KOPT-K1 (cell line): ENCODE data around the gene TMEM182.

Source experiments
- H3K27ac ChIP-seq: fragments of 200-600 bp; sonication (generic); 2 replicates; pipeline ENCODE4 v1.5.1; 2016; ENCODE audit warnings: antibody characterized with exemption, mild to moderate bottlenecking, low read depth, low read length; ENCODE audit not compliant: poor library complexity, severe bottlenecking
- H3K36me3 ChIP-seq: fragments of 200-600 bp; sonication (generic); 2 replicates; pipeline ENCODE4 v1.5.1; 2017; ENCODE audit warnings: antibody characterized with exemption, mild to moderate bottlenecking, low read length, moderate library complexity; ENCODE audit not compliant: insufficient read depth
- H3K9me3 ChIP-seq: fragments of 200-600 bp; sonication (generic); 2 replicates; pipeline ENCODE4 v1.5.1; 2017; ENCODE audit warnings: antibody characterized with exemption, low read length, mild to moderate bottlenecking; ENCODE audit not compliant: insufficient read depth, poor library complexity, severe bottlenecking

The TMEM182 gene

DNA sequence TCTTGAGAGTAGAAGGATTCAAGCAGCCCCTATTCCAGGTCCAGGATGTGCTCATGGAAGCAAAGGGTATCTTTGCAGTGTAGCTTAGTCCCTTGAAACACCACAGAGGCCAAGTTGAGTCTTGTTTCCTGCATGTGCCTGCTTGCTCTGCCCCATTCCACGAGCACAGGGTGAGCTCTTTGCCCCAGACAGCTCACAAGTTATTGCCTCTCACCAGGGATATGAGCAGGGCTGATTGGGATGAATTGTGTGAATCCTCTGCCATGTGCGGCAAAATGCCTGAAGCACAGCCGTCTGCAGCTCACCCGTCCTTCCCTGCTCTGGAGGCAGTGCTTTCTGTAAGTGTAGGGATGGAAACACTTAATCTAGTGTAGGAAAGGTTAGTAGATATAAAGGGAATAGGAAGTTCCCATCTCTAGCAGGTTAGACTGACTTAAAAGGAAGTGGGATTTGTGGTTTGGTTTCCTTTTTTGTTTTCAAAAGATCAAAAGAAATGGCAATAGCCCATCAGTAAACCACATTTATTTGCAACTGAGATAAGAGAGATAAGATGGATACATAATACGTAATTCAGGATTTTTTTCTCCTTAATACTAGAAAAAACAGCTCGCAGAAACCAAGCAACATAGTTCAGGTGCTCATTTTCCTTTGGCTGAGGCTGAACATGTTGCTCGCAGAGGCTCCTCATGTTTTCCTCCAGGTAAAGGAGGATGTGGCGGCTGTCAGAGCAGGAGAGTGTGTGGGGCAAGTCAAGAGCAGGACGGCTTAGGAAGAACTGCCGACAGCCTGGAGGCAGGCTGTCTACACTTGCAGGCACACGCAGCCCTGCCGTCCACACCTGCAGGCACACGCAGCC, 41.4 kb downstream of the TMEM182 start:
- Histone ChIP-seq H3K9me3 (peaks cover 48% of the 10 kb centered on the region), H3K27ac (no peak overlapping the region), H3K36me3 (peaks cover 11% of the 10 kb centered on the region; the same call in 1 of the 2 replicates)

DNA sequence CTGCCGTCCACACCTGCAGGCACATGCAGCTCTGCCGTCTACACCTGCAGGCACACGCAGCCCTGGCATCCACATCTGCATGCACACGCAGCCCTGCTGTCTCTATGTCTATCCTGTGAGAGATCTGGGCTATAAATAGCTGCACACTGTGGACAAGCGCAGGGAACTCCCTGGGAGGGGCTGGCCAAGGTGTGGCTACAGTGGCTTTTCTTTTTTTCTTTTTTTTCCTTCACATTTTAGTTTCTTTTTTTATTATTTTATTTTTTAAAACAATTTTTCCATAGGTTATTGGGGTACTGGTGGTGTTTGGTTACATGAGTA, 42.0 kb downstream of the TMEM182 start:
- Histone ChIP-seq H3K27ac (no peak overlapping the region), H3K9me3 (peaks cover 47% of the 10 kb centered on the region)

DNA sequence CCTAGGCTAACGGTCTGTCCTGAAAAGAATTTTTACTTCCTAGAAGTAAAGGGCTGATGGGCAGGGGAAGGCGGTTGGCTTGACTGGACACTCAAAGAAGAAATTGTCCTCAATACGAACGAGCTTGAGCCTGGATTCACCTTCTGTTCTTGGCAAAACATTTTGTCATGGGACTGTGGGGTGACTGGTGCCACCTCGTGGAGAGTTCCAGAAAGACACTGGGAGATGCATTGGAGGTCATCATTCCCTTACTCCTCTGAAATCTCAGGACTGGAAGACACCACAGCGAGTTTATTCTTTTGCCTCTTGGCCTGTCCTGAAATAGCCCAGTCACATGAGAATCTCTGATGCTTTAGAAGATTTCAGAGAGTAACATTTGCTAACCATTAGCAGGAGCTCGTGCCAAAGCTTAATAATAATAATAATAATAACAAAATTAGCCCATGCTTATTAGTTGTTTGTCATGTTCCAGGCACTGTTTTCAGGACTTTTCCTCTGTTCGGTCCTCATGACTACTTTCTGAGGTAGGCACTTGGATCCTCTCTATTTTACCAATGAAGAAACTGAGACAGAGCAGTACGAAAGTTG, 44.5 kb downstream of the TMEM182 start:
- no peak overlapping the region for H3K27ac ChIP-seq
- H3K9me3 ChIP-seq, result peaks cover 24% of the 10 kb centered on the region
- H3K36me3 ChIP-seq, result no peaks in the 10 kb centered on the region

More for the DNA sequence above, 42.0 kb downstream of the TMEM182 start:
- H3K36me3 ChIP-seq, result peaks cover 8% of the 10 kb centered on the region; the same call in 1 of the 2 replicates

DNA sequence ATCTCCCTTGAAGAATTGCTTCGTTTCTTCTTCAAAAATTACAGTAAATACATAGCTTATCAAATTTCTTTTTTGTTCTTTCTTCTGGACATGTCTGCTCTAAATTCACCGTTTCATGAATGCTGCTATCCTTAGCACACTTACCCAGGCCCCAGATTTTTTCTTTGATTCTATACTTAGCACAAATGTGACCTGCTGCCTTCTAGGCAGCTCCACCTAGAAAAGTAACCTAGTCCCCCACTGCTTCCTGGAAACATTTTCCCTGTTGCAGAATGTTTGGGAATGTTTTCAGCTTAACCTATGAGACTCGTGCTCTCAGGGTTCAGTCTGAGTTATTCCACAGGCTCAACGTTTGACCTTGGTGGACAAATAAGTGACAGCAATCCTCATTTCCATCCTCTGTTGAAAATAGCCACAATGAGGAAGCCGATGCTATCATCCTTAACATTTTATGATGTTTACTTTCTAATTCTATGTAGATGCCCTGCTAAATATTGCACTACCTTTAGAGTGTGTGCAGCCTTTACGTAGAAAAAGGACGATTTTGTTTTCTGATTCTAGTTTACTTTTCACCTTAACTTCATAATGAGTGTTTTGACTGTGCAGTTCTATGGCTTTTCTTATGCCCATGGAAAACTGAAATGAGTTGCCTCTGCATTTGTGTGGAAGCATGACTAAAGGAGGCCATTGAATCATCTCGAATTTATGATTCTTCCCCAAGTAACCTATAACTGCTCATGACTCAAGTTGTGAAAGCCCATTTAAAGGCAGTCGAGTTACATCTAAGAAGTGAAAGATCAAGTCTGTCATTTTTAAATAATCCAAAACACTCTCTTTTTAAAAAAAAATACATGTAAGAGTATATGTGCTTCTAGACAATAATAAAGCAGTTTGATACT, 47.7 kb downstream of the TMEM182 start:
- no peaks in the 10 kb centered on the region for H3K36me3 ChIP-seq
- no peak overlapping the region for H3K27ac ChIP-seq

DNA sequence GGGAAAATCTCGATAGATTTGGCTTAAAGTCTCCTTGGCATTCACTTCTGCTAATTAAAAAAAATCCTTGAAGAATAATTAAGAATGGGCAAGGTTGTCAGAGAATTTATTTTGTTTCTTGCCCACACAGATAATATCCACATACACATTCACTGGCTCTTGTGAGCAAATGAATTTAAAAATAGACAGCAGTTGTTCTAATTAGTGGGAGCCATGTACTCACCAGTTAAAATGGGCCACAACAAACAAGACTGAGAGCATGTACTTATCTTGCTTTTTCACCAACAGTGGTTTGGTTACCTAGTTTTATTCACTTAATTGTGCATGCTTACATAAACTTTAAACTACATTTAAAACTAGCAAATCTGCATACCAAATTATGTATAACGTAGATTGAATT, 53.5 kb downstream of the TMEM182 start:
- Histone ChIP-seq H3K36me3 (no peaks in the 10 kb centered on the region), H3K27ac (no peak overlapping the region), H3K9me3 (no peaks in the 10 kb centered on the region)

More for the DNA sequence above, 47.7 kb downstream of the TMEM182 start:
- no peaks in the 10 kb centered on the region for H3K9me3 ChIP-seq

DNA sequence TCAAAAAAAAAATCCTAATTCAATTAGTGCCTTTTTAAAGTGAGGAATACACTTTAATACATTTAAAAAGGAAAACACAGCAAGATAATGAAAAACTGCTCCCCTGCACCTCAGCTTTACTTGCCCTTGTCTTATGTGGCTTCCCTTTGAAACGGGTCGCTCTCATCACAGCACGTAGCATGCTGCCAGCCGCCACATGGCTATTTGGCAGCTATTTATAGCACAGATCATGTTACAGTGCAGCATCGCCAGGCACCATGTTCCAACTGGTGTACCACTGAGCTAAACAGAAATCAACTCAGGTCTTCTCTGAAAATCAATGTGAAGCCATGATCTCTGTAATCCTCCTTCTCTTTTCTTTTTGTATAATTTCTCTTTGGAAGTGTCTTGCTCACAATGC, 65.1 kb downstream of the TMEM182 start:
- Histone ChIP-seq H3K36me3 (no peaks in the 10 kb centered on the region), H3K27ac (no peak overlapping the region), H3K9me3 (no peaks in the 10 kb centered on the region)

DNA sequence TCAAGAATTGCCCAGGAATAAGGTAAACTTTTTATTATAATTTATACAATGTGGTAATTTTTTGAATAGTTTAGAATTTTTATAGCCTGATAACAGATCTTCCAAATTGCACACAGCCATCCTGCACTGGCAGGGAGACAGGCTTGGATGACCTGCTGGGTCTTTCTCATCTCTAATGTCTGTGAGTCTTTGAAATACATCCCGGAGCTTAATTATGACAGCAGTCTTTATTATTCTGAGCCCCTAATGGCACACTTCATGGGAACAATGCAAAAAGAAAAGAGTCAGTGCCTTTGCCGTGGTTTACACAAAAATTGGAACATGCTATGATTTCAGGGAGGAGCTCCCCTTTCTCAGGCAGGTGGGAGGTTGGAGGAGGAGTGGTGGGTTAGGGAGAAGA, 71.0 kb downstream of the TMEM182 start:
- no peaks in the 10 kb centered on the region for H3K36me3 ChIP-seq
- H3K9me3 ChIP-seq, result no peaks in the 10 kb centered on the region
- no peak overlapping the region for H3K27ac ChIP-seq

DNA sequence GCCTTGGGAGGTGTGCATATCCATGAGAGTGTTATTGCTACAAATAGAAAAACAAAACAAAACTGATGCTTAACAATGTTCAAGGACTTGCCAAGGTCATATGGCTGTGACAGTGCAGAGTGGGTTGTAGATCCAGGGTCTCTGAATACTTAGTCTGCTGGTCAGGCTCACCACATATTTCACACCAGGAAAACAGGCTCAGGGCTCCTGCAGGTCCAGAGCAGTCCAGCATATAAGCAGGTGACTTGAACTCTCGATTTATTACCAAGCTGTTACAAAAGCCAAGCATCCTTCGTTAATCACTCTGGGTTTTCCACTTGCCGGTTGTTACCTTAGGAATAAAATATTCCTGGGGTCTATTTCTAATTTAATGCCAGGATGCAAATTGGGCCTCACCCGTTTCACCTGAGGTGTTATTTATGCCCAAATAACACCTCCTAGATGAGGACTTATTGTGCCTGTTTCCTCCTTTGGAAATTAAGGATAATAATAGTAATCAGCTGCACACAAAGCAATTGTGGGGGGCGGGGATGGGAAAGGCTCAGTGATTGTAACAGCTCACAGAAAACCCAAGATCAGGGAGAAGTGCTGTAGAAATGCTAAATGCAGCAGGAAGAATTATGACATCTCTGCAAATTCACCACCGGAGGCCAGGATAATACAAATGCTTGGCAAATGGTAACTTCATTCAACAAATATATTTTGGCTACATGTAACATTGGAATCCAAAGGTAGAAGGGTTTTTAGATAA, 72.9 kb downstream of the TMEM182 start:
- Histone ChIP-seq H3K36me3 (no peaks in the 10 kb centered on the region), H3K27ac (no peak overlapping the region)

DNA sequence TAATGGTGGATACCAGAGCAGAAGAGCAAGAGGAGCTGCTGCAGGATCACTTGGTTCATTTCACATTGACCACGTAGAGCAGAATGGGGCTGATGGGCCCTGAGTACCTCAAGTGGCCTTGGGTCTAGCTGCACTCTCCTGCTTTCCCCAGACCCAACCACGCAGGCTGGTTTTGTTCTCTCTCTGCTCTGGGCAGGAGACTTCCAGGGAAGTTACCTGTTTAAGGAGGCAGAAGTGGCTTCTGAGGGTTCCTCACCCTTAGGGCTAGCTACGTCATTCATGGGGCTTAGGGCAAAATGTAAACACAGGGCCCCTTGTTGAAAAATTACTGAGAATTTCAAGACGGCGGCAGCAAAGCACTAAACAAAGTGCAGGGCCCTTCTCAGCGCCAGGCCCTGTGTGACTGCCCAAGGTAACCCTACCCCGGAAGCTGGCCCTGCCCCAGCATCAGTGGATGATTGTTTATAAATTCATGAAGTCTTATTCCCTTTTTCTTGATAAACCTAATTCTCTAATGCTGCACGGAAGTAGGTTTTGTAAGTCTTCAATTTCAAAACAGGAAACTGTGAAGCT, 75.9 kb downstream of the TMEM182 start:
- Histone ChIP-seq H3K27ac (no peak overlapping the region), H3K9me3 (no peaks in the 10 kb centered on the region), H3K36me3 (no peaks in the 10 kb centered on the region)

More for the DNA sequence above, 72.9 kb downstream of the TMEM182 start:
- no peaks in the 10 kb centered on the region for H3K9me3 ChIP-seq

DNA sequence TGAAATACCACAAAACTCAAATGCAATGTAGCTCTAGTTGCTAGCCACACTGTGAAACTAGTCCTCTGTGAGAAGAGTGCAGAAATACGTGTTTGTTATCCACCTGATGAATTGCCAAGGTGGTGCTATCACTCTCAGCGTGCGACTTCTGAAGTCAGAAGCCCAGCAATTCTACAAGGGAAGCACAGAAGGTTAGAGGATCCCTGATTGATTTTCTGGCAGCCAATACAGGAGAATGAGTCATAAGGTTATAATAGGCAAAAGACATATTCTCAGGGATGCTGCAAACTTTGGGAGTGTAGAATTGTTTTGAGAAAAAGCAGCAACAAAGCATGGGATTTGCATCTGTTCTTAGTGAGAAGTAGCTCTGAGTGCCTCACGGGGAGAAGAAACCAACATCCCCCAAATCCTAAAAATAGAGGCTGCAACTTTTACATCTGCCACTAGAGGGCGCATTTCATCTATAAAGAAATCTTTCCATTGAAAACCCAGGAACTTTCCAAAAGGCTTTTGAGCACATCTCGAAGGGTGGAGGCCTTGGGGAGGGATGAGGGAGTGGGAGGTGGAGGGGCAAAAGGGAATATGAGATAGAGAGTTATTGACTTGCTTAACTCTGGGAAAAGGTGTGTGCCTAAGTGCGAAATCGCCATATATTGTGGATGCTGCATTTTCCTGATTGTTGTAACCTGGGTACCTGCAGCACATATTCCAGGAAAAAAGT, 78.0 kb downstream of the TMEM182 start:
- no peaks in the 10 kb centered on the region for H3K36me3 ChIP-seq
- H3K9me3 ChIP-seq, result no peaks in the 10 kb centered on the region
- H3K27ac ChIP-seq, result no peak overlapping the region

DNA sequence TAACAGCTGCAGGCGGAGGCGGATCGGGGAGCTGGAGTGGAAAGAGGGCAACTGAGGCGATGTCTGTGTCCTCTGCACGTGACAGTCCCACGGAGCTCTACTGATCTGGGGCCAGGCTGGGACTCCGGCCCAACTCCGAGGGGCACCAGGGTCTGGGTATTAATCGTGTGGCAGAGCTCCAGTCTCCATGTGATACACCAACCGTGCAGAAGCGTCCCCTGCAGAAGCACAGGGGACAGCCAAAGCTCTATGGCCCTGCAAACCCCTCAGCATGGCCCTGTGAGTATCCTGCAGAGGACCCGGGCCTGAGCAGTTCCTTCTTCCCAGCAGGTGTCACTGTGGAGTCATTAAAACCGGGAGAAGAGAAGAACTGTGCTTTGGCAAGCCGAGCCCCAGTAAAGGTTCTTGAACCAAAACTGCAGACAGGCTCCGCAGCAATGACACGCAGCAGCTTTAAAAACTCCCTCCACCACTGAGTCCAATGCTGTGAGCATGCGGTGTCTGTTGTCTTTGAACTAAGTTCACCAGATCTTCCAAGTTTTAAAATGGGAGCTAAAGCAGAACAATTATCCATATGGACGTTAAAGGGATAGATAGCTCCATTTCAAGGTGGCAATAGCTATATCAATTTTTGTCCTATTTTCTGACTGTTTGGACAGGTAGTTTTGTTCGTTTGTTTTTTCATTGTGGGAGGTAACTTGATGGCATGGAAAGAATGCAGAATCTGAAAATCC, 79.4 kb downstream of the TMEM182 start:
- Histone ChIP-seq H3K36me3 (no peaks in the 10 kb centered on the region), H3K27ac (no peak overlapping the region), H3K9me3 (no peaks in the 10 kb centered on the region)

DNA sequence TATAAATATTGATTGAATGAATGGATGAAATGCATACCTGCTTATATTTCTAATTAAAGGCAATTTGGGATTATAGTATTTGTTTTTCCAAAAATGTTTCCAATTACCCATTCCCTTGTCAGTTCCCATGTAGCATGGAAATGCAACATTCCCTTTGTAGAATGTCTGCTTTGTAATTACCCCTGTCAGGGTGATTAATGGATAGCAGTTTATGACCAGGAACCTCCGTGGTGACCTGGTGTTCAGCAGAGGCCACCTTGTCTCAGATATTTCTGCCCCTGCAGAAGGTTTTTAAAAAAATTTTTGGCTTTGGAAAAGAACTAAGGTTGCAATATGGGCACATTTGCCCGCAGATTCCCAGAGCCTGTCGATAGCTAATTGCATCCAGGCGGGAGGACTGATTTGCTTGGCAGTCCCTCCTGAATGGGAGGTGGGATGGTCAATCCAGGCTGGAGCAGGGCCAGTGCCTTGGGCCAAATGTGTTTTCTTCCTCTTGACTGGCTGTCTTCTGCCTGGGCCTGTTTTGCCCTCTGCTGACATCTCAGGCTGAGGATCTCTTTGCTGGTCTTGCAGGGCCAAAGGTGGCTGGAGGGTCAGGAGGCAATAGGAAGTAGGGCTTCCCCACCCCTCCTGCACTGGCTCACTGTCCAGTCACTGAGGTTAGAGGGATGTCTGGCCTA, 82.1 kb downstream of the TMEM182 start:
- Histone ChIP-seq H3K36me3 (no peaks in the 10 kb centered on the region), H3K27ac (no peak overlapping the region), H3K9me3 (no peaks in the 10 kb centered on the region)

DNA sequence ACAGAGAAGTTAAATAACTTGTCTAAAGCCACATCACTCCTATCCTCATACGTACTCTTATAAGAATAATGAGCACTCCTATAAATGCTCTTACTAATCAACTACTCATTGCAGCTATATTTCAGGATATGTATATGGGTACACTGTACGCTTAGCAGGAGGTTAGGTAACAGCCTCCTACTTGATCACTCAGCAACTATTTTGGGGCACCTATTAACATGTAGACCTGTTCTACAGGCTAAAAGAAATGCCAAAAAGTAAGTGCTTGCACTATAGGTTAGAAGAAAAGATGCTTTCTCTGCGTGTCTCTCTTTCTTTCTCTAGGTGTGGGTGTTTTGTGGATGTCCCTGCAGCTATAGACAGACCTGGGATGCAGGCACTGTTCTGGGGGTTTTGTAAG, 83.1 kb downstream of the TMEM182 start:
- Histone ChIP-seq H3K9me3 (no peaks in the 10 kb centered on the region), H3K27ac (no peak overlapping the region), H3K36me3 (no peaks in the 10 kb centered on the region)
